Neural cell (in vitro differentiated cells): ENCODE results near the gene CRABP2. TPM values are rescaled to one million over a fixed set of nuclear protein-coding genes. Genes with fewer than 3 reads are reported as not detected.
A peak's percentile ranks its signal among the peaks of the same experiment; 100 is the strongest.

Experiments
- H2AFZ ChIP-seq: fragments of 200-600, 300-800 bp; sonication (generic), shearing (Covaris generic); 2 replicates; pipeline ENCODE4 v1.6.0; 2014; ENCODE audit warnings: low read depth, mild to moderate bottlenecking, antibody characterized with exemption, low read length, moderate library complexity
- H3F3A ChIP-seq: fragments of 200-600 bp; shearing (Covaris generic); 2 replicates; pipeline ENCODE4 v1.6.1; 2016; ENCODE audit warnings: mild to moderate bottlenecking, moderate library complexity, mixed read lengths, antibody characterized with exemption, low read length; ENCODE audit not compliant: insufficient read depth, poor library complexity, severe bottlenecking
- H3K27ac ChIP-seq: fragments of 200-600, 300-800 bp; sonication (generic), shearing (Covaris generic); 2 replicates; pipeline ENCODE4 v1.5.1; 2014; ENCODE audit warnings: mild to moderate bottlenecking, low read length, moderate library complexity
- H3K27me3 ChIP-seq: fragments of 300-800, 200-600 bp; sonication (generic), shearing (Covaris generic); 2 replicates; pipeline ENCODE4 v1.6.0; 2014; ENCODE audit warnings: mild to moderate bottlenecking, low read depth, low read length, moderate library complexity; ENCODE audit not compliant: insufficient read depth
- H3K36me3 ChIP-seq: fragments of 300-800, 200-600 bp; sonication (generic), shearing (Covaris generic); 2 replicates; pipeline ENCODE4 v1.5.1; 2014; ENCODE audit warnings: mild to moderate bottlenecking, antibody characterized with exemption, low read length, moderate library complexity; ENCODE audit not compliant: insufficient read depth
- H3K4me2 ChIP-seq: fragments of 300-800, 200-600 bp; sonication (generic), shearing (Covaris generic); 2 replicates; pipeline ENCODE4 v1.6.0; 2014; ENCODE audit warnings: mild to moderate bottlenecking, low read length
- H3K4me3 ChIP-seq: fragments of 300-800, 200-600 bp; sonication (generic), shearing (Covaris generic); 2 replicates; pipeline ENCODE4 v1.5.1; 2014; ENCODE audit warnings: mild to moderate bottlenecking, low read length, moderate library complexity
- H3K79me2 ChIP-seq: fragments of 200-600 bp; shearing (Covaris generic); replicated peaks from 2 replicates; pipeline ENCODE4 v1.6.0; 2014; ENCODE audit warnings: mild to moderate bottlenecking, low read length, moderate library complexity; ENCODE audit not compliant: insufficient read depth
- H3K9ac ChIP-seq: fragments of 300-800, 200-600 bp; sonication (generic), shearing (Covaris generic); 2 replicates; pipeline ENCODE4 v1.6.1; 2016; ENCODE audit warnings: mild to moderate bottlenecking, low read length, mixed read lengths
- H3K9me2 ChIP-seq: fragments of 200-600 bp; shearing (Covaris generic); 2 replicates; pipeline ENCODE4 v1.6.1; 2016; ENCODE audit warnings: mild to moderate bottlenecking, low read length, mixed read lengths; ENCODE audit not compliant: insufficient read depth
- H3K9me3 ChIP-seq: fragments of 200-600, 300-800 bp; sonication (generic), shearing (Covaris generic); 2 replicates; pipeline ENCODE4 v1.6.1; 2016; ENCODE audit warnings: mild to moderate bottlenecking, mixed run types, low read length, moderate library complexity, mixed read lengths
- H4K20me1 ChIP-seq: fragments of 200-600 bp; shearing (Covaris generic); 2 replicates; pipeline ENCODE4 v1.6.1; 2016; ENCODE audit warnings: mild to moderate bottlenecking, mixed run types; ENCODE audit not compliant: insufficient read depth
- EP300 ChIP-seq: fragments of 450-650 bp; conservative IDR thresholded peaks from 2 replicates; pipeline ENCODE4 v1.6.1; 2014; ENCODE audit warnings: antibody characterized with exemption, mild to moderate bottlenecking, moderate library complexity; ENCODE audit not compliant: poor library complexity, severe bottlenecking
- EZH2 ChIP-seq: fragments of 200-600, 300-800 bp; shearing (Covaris generic), sonication (generic); IDR thresholded peaks from 2 replicates; pipeline ENCODE4 v1.6.1; 2014; ENCODE audit warnings: antibody characterized with exemption, low read length, borderline replicate concordance, mild to moderate bottlenecking; ENCODE audit not compliant: insufficient read depth, poor library complexity, severe bottlenecking
- MXI1 ChIP-seq: fragments of 450-650 bp; conservative IDR thresholded peaks from 2 replicates; pipeline ENCODE4 v1.6.1; 2014; ENCODE audit warnings: antibody characterized with exemption, mild to moderate bottlenecking; ENCODE audit not compliant: poor library complexity, severe bottlenecking
- POLR2AphosphoS5 ChIP-seq: IDR thresholded peaks from 2 replicates; pipeline ENCODE4 v1.6.1; 2012
- RAD21 ChIP-seq: fragments of 450-650 bp; conservative IDR thresholded peaks from 2 replicates; pipeline ENCODE4 v1.6.1; 2014; ENCODE audit warnings: antibody characterized with exemption, mild to moderate bottlenecking, moderate library complexity
- SMC3 ChIP-seq: fragments of 450-650 bp; conservative IDR thresholded peaks from 2 replicates; pipeline ENCODE4 v1.6.1; 2014; ENCODE audit warnings: antibody characterized with exemption, mild to moderate bottlenecking, moderate library complexity; ENCODE audit not compliant: poor library complexity
- TAF1 ChIP-seq: IDR thresholded peaks from 2 replicates; pipeline ENCODE4 v1.6.1; 2012; ENCODE audit warnings: low read depth
- polyA plus RNA-seq: library from polyadenylated mRNA; depleted of rRNA; stranded (reverse); fragments of >200 nt; gene quantifications from 2 replicates; pipeline ENCODE4 v1.2.3, GENCODE V29; 2014
- TF ChIP-seq, protein P1 (sequence below): fragments of 450-650 bp; IDR thresholded peaks from 2 replicates; pipeline ENCODE4 v1.5.1; 2014; ENCODE audit warnings: antibody characterized with exemption, mild to moderate bottlenecking, moderate library complexity; ENCODE audit not compliant: poor library complexity, severe bottlenecking
- TF ChIP-seq, protein P2 (sequence below): IDR thresholded peaks from 2 replicates; pipeline ENCODE4 v1.6.1; 2012; ENCODE audit warnings: borderline replicate concordance

CRABP2 gene
- polyA plus RNA-seq, 1 donor from 2014 or later = 7.7 TPM

DNA sequence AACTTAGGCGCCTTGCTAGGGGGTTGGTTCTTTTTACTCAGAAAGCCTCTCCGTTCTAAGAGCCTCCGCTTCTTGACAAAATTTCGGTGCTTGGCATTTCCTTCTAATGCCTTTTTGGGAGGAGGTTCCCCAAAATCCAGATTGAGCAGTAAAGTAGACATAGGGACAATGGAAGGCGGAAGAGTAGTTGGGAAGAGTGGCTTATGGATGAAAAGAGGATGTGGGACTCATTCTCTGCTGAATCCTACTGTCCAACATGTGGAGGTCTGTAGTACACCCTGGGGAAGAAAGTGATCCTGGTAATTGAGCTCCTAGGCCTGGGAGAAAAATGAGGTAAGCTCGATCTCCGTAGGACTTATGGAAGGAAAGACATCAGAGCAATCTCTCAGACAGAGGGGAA is 22.1 kb upstream of the CRABP2 start:
- no peaks in the 10 kb centered on the region for H3K27me3 ChIP-seq
- H3K79me2 ChIP-seq = peaks cover 39% of the 10 kb centered on the region
- H3K36me3 ChIP-seq = peaks cover 9% of the 10 kb centered on the region
- TF ChIP-seq EP300 (no peak), TAF1 (no peak), SMC3 (no peak), EZH2 (no peak), POLR2AphosphoS5 (no peak), MXI1 (no peak), RAD21 (no peak)
- TF ChIP-seq, protein P1, sequence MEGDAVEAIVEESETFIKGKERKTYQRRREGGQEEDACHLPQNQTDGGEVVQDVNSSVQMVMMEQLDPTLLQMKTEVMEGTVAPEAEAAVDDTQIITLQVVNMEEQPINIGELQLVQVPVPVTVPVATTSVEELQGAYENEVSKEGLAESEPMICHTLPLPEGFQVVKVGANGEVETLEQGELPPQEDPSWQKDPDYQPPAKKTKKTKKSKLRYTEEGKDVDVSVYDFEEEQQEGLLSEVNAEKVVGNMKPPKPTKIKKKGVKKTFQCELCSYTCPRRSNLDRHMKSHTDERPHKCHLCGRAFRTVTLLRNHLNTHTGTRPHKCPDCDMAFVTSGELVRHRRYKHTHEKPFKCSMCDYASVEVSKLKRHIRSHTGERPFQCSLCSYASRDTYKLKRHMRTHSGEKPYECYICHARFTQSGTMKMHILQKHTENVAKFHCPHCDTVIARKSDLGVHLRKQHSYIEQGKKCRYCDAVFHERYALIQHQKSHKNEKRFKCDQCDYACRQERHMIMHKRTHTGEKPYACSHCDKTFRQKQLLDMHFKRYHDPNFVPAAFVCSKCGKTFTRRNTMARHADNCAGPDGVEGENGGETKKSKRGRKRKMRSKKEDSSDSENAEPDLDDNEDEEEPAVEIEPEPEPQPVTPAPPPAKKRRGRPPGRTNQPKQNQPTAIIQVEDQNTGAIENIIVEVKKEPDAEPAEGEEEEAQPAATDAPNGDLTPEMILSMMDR = no peak
- TF ChIP-seq, protein P2, sequence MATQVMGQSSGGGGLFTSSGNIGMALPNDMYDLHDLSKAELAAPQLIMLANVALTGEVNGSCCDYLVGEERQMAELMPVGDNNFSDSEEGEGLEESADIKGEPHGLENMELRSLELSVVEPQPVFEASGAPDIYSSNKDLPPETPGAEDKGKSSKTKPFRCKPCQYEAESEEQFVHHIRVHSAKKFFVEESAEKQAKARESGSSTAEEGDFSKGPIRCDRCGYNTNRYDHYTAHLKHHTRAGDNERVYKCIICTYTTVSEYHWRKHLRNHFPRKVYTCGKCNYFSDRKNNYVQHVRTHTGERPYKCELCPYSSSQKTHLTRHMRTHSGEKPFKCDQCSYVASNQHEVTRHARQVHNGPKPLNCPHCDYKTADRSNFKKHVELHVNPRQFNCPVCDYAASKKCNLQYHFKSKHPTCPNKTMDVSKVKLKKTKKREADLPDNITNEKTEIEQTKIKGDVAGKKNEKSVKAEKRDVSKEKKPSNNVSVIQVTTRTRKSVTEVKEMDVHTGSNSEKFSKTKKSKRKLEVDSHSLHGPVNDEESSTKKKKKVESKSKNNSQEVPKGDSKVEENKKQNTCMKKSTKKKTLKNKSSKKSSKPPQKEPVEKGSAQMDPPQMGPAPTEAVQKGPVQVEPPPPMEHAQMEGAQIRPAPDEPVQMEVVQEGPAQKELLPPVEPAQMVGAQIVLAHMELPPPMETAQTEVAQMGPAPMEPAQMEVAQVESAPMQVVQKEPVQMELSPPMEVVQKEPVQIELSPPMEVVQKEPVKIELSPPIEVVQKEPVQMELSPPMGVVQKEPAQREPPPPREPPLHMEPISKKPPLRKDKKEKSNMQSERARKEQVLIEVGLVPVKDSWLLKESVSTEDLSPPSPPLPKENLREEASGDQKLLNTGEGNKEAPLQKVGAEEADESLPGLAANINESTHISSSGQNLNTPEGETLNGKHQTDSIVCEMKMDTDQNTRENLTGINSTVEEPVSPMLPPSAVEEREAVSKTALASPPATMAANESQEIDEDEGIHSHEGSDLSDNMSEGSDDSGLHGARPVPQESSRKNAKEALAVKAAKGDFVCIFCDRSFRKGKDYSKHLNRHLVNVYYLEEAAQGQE = no peak
- H3K4me2 ChIP-seq = peak overlapping the region; percentile 98
- H3K9me3 ChIP-seq = no peaks in the 10 kb centered on the region
- peak overlapping the region; percentile 96 for H3K9ac ChIP-seq
- peak overlapping the region; percentile 91 for H3K4me3 ChIP-seq
- H4K20me1 ChIP-seq = peaks cover 8% of the 10 kb centered on the region
- no peak overlapping the region for H2AFZ ChIP-seq
- no peaks in the 10 kb centered on the region for H3F3A ChIP-seq
- H3K9me2 ChIP-seq = no peaks in the 10 kb centered on the region
- peak overlapping the region; percentile 97 for H3K27ac ChIP-seq

DNA sequence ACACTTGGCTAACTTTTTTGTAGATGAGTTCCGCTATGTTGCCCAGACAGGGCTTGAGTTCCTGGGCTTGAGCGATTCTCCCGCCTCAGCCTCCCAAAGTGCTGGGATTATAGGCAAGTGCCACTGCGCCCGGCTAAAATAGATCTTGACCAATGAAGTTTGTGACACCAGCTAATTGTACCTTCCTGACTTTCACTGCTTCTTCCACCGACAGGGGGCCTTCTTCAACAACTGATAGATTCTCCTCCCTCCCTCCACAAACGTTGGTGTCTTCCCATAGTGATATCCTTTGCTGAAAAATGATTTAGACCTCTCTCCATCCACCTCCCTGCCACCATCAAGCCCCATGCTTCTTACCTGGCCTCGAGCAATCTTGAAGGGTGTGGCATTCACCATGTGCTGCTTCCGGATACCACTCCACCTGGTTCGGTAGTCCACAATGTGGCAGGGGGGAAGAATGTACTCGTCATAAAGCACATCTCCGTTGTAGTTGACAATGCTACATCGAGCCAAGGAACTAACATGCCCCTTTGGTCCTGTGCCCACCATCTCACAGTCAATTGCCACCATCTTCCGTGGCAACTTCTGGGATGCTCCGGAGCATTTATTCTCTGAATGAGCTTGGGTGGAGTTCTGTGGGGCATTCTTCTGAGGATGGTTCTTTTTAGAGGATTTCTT is 21.3 kb upstream of the CRABP2 start:
- Histone ChIP-seq H3K27me3 (no peaks in the 10 kb centered on the region), H3K9me3 (no peaks in the 10 kb centered on the region), H3K79me2 (peaks cover 39% of the 10 kb centered on the region), H3F3A (no peaks in the 10 kb centered on the region), H3K27ac (no peak overlapping the region), H3K9me2 (no peaks in the 10 kb centered on the region), H3K4me2 (peak overlapping the region; percentile 98), H3K36me3 (peaks cover 9% of the 10 kb centered on the region), H3K4me3 (peak overlapping the region; percentile 91), H3K9ac (peak overlapping the region; percentile 96), H4K20me1 (peaks cover 8% of the 10 kb centered on the region), H2AFZ (no peak overlapping the region)
- peak; percentile 40 for TF ChIP-seq SMC3
- TF ChIP-seq POLR2AphosphoS5 = no peak
- TF ChIP-seq RAD21 = peak; percentile 26
- TF ChIP-seq EZH2 = no peak
- TF ChIP-seq EP300 = no peak
- TF ChIP-seq, protein P1 = peak; percentile 44
